DMS114 treated with DMSO at 0.1 percent for 48 hours (cell line): ENCODE results near the gene CSNK1D.
"Not testable (repeated sequence)": the region's sequence is repeated elsewhere in the genome, so short reads cannot be mapped to it uniquely, and the experiment has no call there.

Experiments used
- DNase-seq: peaks from one replicate; lab custom pipeline; 2025; ENCODE audit not compliant: unreplicated experiment; lab: John Stamatoyannopoulos, UW

CSNK1D gene

DNA sequence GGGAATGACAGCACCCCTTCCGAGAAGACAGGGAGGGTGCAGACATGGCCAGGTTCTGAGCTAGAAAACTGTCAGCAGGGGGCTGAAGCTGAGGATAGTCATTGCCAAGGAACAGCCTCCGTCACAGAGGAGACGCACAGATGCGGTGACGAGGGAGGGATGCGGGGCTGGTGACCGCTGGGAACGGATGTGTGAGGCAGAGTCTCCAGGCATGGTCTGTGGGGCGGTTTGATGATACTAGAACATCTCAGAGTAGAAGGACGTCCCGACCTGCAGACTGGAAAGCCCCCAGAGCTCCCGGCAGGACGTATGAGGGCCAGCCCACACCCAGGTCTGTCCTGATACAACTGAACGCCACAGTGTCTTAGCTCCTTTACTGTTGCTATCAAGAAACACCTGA is 1.8 kb upstream of the CSNK1D start:
- DNase-seq: no peak

DNA sequence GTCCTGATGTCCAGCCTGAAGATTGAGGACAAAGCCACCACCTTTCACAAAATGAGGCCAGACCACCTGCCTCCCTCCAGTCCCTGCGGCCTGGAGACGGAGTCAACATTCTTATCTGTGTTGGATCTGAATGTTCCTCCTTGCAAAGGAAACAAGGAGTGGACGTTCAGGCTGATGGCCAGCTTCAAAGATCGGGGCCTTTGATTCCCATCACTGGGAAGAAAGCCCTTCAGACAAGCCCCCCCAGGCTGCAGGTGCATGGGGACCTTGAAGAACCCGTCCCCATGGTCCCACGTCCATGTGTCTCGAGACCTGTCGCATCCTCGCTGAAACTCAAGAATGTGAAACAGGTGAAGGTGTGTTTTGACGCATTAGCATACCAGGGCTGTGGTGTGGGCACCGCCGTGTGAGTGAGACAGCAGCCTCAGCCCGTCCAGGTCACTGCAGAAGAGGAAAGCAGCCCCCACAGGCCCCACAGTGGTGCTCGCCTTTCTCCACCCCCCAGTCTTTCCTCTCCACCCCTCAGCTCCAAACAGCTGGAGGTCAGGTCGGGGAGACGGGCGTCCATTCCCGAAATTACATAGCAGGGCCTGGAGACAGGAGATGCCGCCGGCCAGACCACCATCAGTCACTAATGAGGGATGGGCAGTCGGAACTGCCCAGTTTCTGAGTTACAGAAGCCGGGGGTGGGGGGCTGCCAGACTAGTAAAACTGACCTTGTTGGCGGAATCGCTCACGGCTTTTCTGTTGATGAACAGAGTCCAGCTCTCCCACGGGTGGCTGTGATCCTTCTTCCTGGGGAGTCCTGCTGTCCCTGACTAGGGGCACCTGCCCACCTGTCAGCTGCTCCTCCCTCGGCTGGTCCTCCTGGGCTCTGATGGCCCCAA is 877 bp upstream of the CSNK1D start:
- DNase-seq: no peak

DNA sequence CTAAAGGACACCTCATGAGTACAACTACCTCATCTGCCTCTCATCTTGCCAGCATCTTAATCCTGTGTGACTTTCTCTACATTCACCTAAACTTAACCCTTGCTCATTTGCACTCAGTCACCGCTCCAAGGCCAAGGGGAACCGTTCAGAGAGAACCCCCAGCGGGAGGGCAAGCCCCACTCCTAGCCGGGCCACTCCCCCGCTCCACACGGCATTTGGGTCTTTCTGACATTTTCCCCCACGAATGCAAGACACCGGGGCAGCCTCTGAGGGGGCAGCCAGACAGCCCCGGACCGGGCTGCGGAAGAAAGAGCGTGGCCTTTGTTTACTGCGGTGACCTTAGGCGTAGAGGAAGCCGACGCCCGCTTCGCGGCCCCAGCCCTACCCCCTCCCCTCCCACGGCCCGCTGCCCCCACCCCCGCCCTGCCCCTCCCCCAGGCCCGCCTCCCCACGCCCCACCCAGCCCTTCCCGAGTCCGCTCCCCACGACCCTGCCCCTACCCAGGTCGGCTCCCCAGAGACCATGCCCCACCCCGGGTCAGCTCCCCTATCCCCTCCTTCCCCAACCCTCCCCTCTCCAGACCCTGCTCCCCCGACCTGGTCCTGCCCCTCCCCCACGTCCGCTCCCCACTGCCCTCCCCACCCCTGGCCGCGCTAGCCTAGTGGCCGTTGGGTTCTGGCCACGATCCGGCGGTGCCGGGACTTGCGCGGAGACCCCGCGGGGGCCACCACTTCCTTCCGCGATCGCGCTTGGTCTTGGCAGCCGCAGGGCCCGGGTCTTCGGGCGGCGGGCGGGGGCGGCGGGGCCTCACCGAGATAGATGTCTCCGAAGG is 789 bp downstream of the CSNK1D start:
- no peak for DNase-seq

DNA sequence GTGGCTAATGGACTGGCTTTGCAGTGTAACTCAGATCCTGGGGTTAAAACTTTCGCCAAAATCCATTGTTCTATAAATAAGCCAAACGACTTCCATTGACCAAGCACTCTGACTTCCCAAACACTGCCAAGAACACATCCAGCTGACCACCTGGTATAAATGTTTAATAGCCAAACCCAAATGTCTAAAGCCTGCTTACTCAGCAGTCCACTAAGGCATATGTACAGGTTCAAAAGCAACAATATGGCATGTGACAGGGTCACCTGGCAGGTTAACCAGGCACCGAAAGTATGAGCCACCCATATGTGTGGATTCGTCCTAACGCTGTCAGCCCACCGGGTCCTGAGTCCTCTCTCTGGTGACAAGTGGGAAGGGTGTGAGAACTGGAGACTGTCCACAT is 2.1 kb downstream of the CSNK1D start:
- no peak for DNase-seq

DNA sequence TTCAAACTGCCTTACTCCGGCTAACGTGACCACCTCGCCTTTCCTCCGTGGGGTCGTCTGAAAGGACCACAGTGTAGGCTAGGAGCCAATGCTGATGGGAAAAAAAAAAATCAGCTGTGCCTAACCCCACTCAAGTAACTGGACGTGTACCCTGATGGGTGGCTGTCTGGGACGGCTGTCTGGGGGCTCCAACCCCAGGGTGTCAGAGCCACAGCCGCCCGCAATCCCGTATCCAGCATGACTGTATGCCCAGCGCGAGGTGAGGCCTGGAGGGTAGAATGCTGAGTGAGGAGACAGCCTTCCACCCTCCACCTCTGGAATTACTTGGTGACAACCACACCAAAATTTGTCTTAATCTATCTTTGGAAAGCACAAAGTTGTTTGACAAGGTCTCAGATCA is 2.8 kb downstream of the CSNK1D start:
- DNase-seq: no peak

DNA sequence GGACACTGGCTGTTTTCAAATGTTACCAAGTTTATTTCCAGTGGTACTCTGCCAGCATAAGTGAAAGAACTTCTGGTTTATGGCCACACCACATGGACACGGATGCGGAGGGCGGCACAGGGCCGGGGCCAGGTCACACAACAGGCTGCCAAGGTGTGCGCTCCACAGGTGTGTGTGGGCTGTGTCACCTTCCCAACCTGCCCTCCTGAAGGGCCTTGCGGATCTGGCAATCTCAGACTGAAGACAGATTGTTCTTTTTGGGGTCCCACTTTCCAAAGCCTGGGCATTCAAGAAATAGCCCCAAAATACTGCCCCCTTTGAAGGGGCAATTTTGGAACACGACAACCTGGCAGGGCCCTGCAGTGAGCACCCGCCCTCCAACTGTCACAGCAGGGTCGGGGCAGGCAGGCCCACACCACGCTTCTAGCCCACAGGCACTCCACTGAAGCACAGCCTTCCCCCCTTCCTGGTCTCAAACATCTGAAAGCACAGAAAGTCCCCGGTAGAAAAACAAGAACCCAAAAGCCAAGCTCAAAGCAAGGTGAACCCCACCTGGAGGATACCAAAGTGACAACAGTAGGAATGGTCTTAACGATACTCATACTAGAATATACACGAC is 3.5 kb downstream of the CSNK1D start:
- DNase-seq: no peak

DNA sequence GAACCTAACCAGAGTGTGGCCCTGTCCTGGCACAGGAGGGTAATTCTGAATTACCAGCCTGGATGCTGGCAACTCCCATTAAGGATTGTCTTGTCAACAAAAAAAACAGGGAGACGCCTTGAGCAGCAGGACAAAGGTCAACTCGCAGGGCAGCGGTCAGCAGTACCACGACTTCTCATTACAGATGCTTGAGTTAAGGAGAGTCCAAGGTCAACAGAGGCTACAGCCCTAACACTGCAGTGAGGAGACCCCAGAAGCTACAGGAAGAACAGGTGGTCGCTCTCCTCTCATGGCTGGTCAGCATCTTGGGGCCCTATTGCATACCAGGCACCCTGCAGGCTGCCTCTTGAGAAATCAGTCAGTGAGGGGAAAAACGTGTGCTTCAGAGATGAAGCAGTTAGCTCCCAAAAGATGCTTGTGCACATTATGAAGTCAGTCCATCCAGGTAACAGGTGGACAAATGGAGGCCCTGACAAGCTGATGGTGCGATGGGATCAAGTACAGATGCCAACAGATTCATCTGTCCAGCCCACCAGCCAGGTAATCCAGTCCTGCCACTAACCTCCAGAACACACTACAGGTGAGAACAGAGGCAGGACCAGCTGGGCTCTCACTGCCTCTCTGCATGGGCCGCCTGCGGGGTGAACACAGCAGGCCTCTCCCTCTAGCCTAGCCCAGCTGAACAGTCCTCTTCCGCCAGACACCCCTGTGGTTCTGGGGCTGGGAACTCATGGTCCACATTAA is 4.2 kb downstream of the CSNK1D start:
- DNase-seq: no peak

DNA sequence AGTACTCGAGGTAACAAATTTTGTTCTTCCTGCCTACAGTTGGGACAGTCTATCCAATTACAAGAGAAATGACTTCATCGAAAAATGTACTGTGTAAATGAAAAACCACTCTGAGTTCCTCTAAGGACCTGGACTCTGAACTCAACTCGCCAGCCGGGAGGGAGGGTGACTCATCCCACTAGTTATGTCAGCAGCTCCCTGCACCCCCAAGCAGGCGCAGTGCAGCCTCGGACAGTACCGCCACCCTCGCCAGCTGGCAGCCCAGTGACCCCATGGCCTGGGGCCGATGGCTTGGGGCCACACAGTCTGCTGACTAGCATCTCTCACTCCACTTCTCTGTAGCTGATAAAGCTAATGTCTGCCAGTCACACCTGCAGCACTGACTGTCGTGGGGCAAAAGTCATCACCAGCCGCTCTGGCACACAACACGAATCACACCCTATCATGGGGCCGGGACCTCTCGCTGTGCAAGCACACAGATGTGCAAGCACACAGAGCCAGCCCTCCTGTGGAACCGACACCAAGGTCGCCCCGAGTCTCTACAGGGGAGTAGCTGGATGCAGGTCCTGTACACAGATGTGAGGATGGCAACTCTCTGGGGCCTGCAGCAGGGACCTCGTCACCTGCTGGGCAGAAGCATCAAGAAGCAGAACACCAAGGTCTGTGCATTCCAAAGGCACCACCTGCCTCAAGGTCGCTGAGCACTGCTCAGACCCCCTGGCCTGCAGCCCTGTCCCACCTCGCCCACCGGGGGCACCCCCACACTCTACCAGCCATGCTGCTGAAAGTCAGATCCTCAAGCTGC is 5.7 kb downstream of the CSNK1D start:
- DNase-seq: no peak

DNA sequence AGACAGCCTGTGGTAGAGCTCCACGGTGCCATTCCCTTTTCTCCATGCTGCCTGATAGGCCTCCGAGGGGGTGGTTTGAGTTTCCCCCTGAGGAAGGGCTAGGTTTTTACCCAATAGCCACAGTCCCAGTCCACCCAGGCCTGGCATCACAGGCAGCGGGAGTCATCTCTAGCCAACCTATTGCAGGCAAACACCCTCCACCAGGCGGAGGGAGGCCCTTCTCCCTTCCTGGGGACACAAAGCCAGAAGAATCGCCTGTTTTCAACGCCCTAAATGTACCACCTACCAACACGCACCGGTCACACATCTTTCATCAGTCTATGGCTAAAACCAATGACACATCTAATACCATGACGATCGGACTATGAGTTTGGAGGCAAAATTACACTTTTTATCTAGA is 7.4 kb downstream of the CSNK1D start:
- no peak for DNase-seq

DNA sequence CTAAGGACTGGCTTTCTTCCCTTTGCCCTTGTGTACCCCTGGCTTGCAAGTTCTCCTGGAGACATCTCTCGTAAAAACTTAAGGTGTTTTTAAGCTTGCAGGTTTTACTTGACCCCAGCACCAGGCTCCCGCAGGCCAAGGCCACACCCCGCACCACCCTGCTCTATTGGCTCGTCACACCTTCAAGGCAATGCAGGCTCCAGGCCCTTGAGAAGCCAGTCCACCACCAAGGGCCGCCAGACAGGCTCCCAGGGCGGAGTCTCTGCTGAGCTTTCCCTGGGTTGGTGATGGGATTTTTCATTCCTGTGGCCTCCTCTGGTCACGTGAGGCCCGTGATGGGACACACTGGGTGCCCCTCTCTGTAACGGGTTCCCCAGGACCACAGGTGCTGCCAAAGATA is 9.9 kb downstream of the CSNK1D start:
- DNase-seq: no peak

DNA sequence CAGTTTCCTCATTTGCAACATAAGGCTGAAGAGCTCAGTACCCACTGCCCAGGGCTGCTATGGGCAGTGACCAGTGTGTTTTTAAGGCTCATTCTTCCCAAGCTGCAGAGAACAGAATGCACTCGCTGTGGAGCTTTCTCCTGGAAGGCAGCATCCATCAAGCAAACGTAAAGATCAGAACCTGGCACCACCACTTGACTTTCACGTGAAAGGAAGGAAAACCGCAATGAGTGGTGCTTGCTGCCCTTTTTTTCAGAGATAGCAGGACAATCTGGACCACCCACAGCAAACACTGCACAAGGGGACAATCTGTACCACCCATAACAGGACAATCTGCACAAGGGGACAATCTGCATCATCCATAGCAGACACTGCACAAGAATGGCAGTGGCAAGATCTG is 11.2 kb downstream of the CSNK1D start:
- DNase-seq: no peak

DNA sequence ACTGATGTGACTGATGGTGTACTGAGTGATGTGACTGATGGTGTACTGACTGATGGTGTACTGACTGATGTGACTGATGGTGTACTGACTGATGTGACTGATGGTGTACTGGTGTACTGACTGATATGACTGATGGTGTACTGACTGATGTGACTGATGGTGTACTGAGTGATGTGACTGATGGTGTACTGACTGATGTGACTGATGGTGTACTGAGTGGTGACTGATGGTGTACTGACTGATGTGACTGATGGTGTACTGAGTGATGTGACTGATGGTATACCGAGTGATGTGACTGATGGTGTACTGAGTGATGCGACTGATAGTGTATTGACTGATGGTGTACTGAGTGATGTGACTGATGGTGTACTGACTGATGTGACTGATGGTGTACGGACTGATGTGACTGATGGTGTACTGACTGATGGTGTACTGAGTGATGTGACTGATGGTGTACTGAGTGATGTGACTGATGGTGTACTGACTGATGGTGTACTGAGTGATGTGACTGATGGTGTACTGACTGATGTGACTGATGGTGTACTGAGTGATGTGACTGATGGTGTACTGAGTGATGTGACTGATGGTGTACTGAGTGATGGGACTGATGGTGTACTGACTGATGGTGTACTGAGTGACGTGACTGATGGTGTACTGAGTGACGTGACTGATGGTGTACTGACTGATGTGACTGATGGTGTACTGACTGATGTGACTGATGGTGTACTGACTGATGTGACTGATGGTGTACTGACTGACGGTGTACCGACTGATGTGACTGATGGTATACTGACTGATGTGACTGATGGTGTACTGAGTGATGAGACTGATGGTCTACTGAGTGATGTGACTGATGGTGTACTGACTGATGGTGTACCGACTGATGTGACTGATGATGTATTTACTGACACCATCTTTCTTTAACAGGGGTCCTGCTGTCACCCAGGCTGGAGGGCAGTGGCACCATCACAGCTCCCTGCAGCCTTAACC is 13.2 kb downstream of the CSNK1D start:
- DNase-seq: not testable (repeated sequence)

DNA sequence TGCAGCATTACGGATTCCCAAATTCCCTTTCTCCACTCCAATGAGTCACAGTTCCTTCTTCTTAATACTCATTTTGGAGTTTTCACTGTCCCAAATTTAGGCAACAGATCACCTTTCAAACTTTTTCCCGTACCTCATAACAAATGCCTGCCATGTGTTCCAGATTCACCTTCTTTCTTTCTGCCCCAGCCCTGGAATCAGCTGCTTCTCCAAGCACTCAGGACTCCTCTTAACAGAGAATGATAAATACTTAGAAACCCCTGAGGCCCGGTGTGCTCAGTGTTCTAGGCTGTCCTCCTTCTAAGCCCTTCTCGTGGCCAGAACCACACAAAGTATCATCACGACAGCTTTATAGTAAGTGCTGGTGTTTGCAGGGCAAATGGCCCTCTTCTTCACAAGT is 14.9 kb downstream of the CSNK1D start:
- DNase-seq: no peak

DNA sequence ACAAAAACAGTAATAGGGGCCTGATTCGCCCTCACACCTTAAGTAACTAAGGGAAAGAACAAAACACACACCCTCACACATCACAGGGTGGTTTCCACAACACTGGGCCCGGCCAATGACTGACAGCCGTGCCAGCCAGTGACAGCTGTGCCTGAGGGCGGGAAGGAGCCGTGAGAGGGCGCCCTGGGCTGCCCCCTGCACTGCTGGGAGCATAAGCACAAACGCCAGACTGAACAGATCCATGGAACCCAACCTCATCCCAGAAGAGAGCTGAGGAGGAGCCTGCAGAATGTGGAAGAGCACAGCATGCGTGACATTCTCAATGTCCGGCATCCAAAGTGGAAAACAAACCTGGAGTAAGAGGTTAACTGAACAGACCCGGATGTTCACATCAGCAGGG is 16.0 kb downstream of the CSNK1D start:
- no peak for DNase-seq

DNA sequence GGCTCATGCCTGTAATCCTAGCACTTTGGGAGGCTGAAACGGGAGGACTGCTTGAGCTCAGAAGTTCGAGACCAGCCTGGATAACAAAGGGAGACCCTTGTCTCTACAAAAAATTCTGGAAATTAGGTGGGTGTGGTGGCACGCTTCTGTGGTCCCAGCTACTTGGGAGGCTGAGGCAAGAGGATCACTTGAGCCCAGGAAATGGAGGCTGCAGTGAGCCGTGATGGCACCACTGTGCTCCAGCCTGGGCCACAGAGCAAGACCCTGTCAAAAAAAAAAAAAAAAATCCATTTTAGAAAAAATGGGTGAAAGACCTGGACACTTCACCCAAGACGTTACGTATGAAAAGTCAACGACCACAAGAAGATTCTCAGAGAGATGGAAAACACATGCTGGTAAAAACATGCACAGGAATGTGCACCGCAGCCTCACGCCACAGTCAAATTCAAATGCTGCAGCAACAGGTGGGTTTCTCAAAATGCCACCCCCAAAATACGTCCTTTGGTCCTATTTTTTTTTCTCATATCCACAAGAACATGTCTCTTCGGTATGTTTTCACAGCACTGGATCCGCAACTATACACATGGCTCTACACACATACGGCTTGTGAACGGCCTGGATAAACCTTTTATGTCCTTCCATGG is 17.1 kb downstream of the CSNK1D start:
- DNase-seq: no peak

DNA sequence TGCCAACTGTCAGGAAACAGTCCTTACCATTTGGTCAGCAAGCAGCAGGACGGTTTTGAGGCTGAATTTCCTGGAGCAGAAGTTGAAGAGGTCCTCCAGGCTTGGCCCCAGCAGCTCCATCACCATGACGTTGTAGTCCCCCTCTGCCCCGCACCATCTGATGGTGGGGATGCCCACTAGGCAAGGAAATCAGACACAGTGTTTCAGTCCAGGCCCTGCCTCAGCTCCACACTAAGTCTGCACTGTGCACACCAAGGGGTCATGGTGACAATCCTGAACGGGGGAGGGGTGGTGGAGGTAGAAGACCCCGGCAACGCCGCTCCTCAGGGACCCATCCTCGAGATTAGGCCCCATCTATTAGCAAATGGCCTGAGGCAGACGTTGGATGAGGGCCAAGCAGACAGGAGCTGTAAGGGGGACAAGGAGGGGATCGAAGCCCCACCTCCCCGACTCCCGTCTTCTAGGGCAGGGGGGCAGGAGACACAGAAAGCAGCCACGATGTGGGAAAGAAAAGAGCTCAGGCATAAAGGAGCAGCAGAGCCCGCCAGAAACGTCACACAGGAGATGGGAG is 18.0 kb downstream of the CSNK1D start:
- DNase-seq: no peak

DNA sequence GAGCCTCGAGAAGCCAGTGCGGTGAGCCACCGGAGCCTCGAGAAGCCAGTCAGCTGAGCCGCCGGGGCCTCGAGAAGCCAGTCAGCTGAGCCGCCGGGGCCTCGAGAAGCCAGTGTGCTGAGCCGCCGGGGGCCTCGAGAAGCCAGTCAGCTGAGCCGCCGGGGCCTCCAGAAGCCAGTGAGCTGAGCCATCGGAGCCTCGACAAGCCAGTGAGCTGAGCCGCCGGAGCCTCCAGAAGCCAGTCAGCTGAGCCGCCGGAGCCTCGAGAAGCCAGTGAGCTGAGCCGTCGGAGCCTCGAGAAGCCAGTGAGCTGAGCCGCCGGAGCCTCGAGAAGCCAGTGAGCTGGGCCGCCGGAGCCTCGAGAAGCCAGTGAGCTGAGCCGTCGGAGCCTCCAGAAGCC is 18.8 kb downstream of the CSNK1D start:
- DNase-seq: not testable (repeated sequence)

DNA sequence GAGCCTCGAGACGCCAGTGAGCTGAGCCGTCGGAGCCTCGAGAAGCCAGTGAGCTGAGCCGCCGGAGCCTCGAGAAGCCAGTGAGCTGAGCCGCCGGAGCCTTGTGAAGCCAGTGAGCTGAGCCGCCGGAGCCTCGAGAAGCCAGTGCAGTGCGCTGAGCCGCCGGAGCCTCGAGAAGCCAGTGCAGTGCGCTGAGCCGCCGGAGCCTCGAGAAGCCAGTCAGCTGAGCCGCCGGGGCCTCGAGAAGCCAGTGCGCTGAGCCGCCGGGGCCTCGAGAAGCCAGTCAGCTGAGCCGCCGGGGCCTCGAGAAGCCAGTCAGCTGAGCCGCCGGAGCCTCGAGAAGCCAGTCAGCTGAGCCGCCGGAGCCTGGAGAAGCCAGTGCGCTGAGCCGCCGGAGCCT is 19.4 kb downstream of the CSNK1D start:
- not testable (repeated sequence) for DNase-seq
